Fibroblast of villous mesenchyme (primary cell): ENCODE measurements around the gene DMAP1. TPM values are rescaled to one million over a fixed set of nuclear protein-coding genes. Genes with fewer than 3 reads are reported as not detected.

Experiments
- DNase-seq: peaks from one replicate; pipeline ENCODE4 v3.0.0-alpha.2; 2010; ENCODE audit warnings: low read depth
- H3K4me3 ChIP-seq: 2 replicates; pipeline ENCODE4 v1.5.1; 2011; ENCODE audit warnings: low read depth, mild to moderate bottlenecking, low read length
- total RNA-seq: library from RNA; depleted of rRNA; stranded (reverse); fragments of >200 nt; gene quantifications from 2 replicates; pipeline ENCODE4 v1.2.3, GENCODE V29; 2012
- TF ChIP-seq, protein P1 (sequence below): IDR thresholded peaks from 2 replicates; pipeline ENCODE4 v1.5.1; 2012; ENCODE audit warnings: low read depth, mild to moderate bottlenecking, low read length; ENCODE audit not compliant: insufficient read depth

Gene DMAP1
- total RNA-seq, 1 donor, result 14.7 TPM

- H3K4me3 ChIP-seq, result no peak overlapping the region
- DNase-seq, result no peak
- TF ChIP-seq, protein P1, sequence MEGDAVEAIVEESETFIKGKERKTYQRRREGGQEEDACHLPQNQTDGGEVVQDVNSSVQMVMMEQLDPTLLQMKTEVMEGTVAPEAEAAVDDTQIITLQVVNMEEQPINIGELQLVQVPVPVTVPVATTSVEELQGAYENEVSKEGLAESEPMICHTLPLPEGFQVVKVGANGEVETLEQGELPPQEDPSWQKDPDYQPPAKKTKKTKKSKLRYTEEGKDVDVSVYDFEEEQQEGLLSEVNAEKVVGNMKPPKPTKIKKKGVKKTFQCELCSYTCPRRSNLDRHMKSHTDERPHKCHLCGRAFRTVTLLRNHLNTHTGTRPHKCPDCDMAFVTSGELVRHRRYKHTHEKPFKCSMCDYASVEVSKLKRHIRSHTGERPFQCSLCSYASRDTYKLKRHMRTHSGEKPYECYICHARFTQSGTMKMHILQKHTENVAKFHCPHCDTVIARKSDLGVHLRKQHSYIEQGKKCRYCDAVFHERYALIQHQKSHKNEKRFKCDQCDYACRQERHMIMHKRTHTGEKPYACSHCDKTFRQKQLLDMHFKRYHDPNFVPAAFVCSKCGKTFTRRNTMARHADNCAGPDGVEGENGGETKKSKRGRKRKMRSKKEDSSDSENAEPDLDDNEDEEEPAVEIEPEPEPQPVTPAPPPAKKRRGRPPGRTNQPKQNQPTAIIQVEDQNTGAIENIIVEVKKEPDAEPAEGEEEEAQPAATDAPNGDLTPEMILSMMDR, result no peak
Observed at GRCh38 chr1:44244986-44245385, 31.7 kb downstream of the DMAP1 start.

DNA sequence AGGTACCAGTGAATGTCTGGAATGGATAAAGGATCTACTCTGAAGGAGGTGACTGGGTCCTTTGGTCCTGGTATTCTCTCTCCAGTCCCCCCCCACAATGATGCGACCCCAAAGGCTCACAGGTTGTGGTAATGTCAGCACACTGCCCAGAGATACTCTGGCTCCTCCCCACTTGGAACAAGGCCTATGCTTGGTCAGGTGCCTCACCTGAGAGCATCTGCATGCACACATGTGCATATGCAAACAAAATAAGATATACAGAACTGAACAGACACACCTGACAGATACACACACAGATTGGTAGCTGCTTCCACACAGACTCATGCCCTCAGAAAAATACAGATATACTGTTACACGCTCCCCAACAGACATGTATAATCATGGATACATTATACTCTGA is 33.5 kb downstream of the DMAP1 start:
- DNase-seq, result no peak
- TF ChIP-seq, protein P1, result no peak

DNA sequence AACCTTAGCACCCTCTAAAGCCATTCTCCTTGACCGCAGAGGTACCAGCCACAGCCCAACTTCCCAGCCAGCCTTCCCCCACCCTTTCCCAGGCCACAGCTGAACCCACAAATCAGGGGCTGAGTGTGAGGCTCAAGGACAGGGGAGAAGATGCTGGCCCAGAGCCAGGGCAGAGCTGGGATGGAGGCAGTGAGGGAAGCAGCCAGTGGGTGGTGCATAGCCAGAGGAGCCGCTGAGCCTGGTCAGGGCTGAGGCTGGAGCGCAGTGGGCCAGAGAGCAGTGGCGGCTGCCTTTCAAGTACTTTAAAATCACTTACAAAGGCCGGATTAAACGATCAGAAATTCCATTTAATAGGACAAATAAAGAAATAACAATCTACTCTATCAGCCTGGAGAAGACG is 36.3 kb downstream of the DMAP1 start:
- H3K4me3 ChIP-seq, result no peak overlapping the region
- TF ChIP-seq, protein P1, result no peak
- DNase-seq, result no peak

More for the DNA sequence above, 33.5 kb downstream of the DMAP1 start:
- no peak overlapping the region for H3K4me3 ChIP-seq

DNA sequence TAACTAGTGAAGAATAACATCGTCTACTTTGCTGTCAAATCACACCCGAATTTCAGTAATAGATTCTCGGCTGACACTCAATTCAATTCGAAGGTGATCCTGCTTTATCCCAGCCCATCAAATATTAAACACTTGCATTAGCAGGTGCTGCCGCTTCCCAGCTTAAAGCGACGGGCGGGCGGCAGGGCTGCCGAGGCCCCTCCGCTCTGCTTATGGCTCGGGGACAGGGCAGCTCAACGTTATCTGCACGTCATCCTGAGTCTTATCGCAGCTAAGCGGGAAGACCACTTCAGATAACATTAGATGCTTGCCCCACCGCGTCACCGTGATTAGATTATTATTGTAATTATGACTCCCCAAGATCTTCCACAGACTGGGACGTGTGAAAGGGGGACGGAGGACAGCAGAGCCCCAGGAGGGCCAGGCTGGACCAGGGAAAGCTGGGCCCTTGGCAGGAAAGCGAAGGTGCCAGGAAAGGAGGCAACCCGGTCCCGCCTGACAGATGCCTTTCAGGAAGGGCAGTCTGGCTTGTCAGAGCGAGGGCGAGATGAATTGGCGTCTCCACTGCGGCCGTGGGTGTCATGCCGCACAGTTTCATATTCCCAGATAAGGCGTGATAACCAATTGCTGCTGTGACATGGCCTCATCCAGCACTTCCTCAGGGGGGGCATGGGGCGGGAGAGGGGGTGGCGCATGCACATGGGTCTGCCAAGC is 37.0 kb downstream of the DMAP1 start:
- TF ChIP-seq, protein P1, result no peak
- H3K4me3 ChIP-seq, result no peak overlapping the region
- no peak for DNase-seq

DNA sequence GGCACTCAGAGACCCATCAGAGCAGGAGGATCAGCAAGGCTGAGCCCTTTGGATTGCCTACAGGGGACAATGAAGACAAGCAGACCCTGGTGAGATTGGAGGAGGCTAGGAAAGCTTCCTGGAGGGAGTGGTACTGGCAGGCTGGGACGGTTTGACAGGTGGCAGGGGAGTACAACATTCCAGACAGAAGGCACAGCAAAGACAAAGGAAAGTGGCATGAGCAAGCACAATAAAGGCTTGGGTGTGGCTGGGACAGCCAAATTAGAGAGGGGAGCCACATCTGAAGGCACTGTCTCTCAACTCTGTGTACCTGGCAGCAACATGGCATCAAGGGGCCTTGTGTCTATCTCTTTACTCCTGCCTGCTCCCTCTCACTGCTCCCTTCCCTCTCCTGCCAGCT is 38.2 kb downstream of the DMAP1 start:
- no peak overlapping the region for H3K4me3 ChIP-seq
- TF ChIP-seq, protein P1, result no peak
- no peak for DNase-seq

DNA sequence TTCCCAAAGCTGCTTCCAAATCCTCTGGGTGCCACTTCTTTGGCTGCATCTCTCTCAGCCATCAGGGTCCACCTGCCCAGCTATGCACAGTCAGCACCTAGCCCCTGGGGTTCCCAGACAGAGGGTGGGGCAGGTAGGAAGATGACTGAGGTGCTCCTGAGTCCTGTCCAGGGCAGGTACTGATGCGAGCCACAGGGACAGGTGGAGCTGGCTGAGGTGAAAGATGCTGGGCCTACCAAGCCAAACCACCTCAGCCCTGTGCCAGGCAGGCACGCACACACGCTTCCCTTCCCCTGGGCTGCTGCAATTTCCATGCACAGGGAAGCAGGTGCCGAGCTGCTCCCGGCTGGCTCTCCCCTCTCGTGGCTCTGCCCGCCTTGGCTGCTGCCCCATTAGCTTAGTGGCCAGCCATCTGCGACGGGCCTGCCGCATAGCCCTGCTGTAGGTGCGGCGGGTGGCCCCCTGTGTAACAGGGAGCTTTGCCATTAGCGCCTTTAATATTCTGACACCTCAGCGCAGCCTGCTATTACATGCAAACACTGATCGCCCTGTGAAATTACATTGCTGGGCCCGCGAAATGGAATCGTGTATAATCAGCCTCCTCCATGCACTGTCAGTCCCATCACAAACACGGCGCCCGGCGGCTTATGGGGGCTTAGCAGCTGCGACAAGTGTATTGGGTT is 38.9 kb downstream of the DMAP1 start:
- H3K4me3 ChIP-seq, result no peak overlapping the region
- no peak for DNase-seq
- TF ChIP-seq, protein P1, result no peak

DNA sequence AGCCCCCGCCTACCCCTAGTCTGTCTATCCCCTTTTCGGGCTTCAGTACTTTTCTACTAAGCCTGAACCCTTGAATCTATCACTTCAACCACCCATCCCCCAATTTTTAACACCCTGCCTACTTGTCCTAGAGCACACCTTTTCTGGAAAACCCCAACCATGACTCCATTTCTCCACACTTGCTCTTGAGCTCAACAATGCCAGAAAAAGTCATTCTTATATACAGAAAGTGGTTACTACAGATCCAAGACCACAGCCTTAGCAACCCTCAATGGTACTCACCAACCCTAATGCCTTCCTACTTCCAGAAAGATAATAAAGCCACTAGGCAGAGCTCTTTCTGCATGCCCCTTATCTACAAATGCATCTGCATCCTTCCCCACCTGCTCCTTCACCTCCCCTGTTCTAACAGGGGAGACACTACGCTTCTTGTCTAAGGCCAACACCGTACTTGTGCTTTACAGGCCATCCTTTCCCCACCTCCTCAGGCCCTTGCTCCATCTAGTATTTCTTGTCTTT is 41.2 kb downstream of the DMAP1 start:
- TF ChIP-seq, protein P1, result no peak
- no peak for DNase-seq
- H3K4me3 ChIP-seq, result no peak overlapping the region
